Activated effector memory CD4-positive, alpha-beta T cell treated with Interleukin-2 at 50 U/mL for 16 hours (primary cell): ENCODE results near the gene GPR137.
A peak's percentile ranks its signal among the peaks of the same experiment; 100 is the strongest.

Source experiments
- DNase-seq: peaks from one replicate; pipeline ENCODE4 v3.0.0-alpha.2; 2020

GPR137 gene

GRCh38 chr11:64265176-64266160 is 20.2 kb upstream of the GPR137 start:
- DNase-seq: no peak

- no peak for DNase-seq
Measured at GRCh38 chr11:64266339-64266738, 19.3 kb upstream of the GPR137 start.

GRCh38 chr11:64267207-64267945 is 18.3 kb upstream of the GPR137 start:
- DNase-seq: no peak

- DNase-seq: no peak
Measured at GRCh38 chr11:64268025-64268892, 17.4 kb upstream of the GPR137 start.

- DNase-seq: peak; percentile 34
Measured at GRCh38 chr11:64268893-64269539, 16.6 kb upstream of the GPR137 start.

GRCh38 chr11:64269540-64270220 is 16.0 kb upstream of the GPR137 start:
- peak; percentile 98 for DNase-seq

- DNase-seq: no peak
Measured at GRCh38 chr11:64275031-64275800, 10.4 kb upstream of the GPR137 start.

- no peak for DNase-seq
Measured at GRCh38 chr11:64275841-64276240, 9.8 kb upstream of the GPR137 start.

- no peak for DNase-seq
Measured at GRCh38 chr11:64276653-64277431, 8.8 kb upstream of the GPR137 start.

GRCh38 chr11:64278576-64279190 is 7.0 kb upstream of the GPR137 start:
- DNase-seq: no peak

- no peak for DNase-seq
Measured at GRCh38 chr11:64281957-64282770, 3.5 kb upstream of the GPR137 start.

- DNase-seq: no peak
Measured at GRCh38 chr11:64283092-64283491, 2.6 kb upstream of the GPR137 start.

- peak; percentile 90 for DNase-seq
Measured at GRCh38 chr11:64284048-64284961, 1.3 kb upstream of the GPR137 start, which contains the start of gene BAD. BAD (minus strand) TSS chr11:64284665; CDS start chr11:64284368, 297 bp downstream.

- DNase-seq: no peak
Measured at GRCh38 chr11:64285885-64286800, 495 bp downstream of the GPR137 start.

GRCh38 chr11:64286801-64287159 is 1.1 kb downstream of the GPR137 start:
- DNase-seq: no peak

- no peak for DNase-seq
Measured at GRCh38 chr11:64287676-64288352, 2.2 kb downstream of the GPR137 start.
